Ovary (tissue), 9 donors: Measurements from ENCODE around the gene MCRIP1. TPM values are rescaled to one million over a fixed set of nuclear protein-coding genes. Genes with fewer than 3 reads are reported as not detected.

ENCODE experiments used
- DNase-seq, 5 donors: peaks; one replicate each; pipeline ENCODE4 v3.0.0-alpha.2; 2019 to 2020
- H3K27ac ChIP-seq, 2 donors: fragments of 200-600 bp; one replicate each; pipeline versions ENCODE4 v1.5.1 to v1.8.0; 2019 to 2022
- H3K27me3 ChIP-seq: fragments of 200-600 bp; one replicate; pipeline ENCODE4 v1.8.0; 2022
- H3K36me3 ChIP-seq: fragments of 200-600 bp; sonication (generic); one replicate; pipeline ENCODE4 v1.5.1; 2019
- H3K4me1 ChIP-seq: one replicate; pipeline ENCODE4 v1.8.1; 2013; ENCODE audit warnings: mild to moderate bottlenecking, moderate library complexity; ENCODE audit not compliant: insufficient read depth
- H3K4me3 ChIP-seq: fragments of 200-600 bp; sonication (generic); one replicate; pipeline ENCODE4 v1.5.1; 2017
- H3K9me3 ChIP-seq, 2 donors: fragments of 200-600 bp in 1 of 2; sonication (generic) in 1 of 2; one replicate each; pipeline versions ENCODE4 v1.5.1 to v1.8.1; 2013 to 2019; ENCODE audit warnings: mild to moderate bottlenecking in 1 of 2, moderate library complexity in 1 of 2
- CTCF ChIP-seq, 3 donors: fragments of 450-650 bp in 2 of 3; fragments of 200-600 bp in 1 of 3; IDR thresholded peaks; one replicate each; pipeline versions ENCODE4 v1.5.1 to v1.8.0; 2016 to 2022; ENCODE audit warnings: antibody characterized with exemption in 3 of 3, mild to moderate bottlenecking in 1 of 3
- EP300 ChIP-seq: sonication (generic); formaldehyde crosslinking; IDR thresholded peaks from one replicate; pipeline ENCODE4 v1.6.1; 2017; ENCODE audit warnings: antibody characterized with exemption
- POLR2A ChIP-seq: fragments of 450-650 bp; IDR thresholded peaks from one replicate; pipeline ENCODE4 v1.6.1; 2017; ENCODE audit warnings: antibody characterized with exemption, mild to moderate bottlenecking, moderate library complexity
- WGBS, 3 donors: extraction: QIAGEN DNeasy Blood & Tissue Kit in 1 of 3; methylation state at CpG; one replicate each; pipeline versions ENCODE4 v1.1.5 to v1.1.7; 2013 to 2017; 5-methylcytosine and 5-hydroxymethylcytosine counted together
- intact Hi-C, 4 donors: fragments of 100-400 bp; cut with DNase I; formaldehyde crosslinking; loops; one replicate each; pipeline versions ENCODE4 v1.11.0 to v1.15.1; 2022 to 2023
- polyA plus RNA-seq, 2 donors: library from polyadenylated mRNA; stranded (reverse); fragments of 200-250 nt in 1 of 2; fragments of 350-450 nt in 1 of 2; fragmentation: Illumina TruSeq in 1 of 2; extraction: RNeasy Lipid Tissue Mini Kit (QIAGEN cat#74804) in 1 of 2; gene quantifications; one replicate each; pipeline ENCODE4 v1.2.3, GENCODE V29; 2013 to 2014
- total RNA-seq, 7 donors: library from RNA; depleted of rRNA in 2 of 7; stranded (reverse); fragments of >200 nt in 2 of 7; fragmentation: NEBNext Ultra II Directional in 3 of 7; extraction: Animal tissue kit (Norgen Biotek cat#: 25700) in 3 of 7; gene quantifications; one replicate each; pipeline versions ENCODE4 v1.1.0 to v1.2.4, GENCODE V29; 2016 to 2023
- donor health status: DM: no; HTN: no; CAD: no; lungs with moderate emphysema.
- donor health status: DM: no; HTN: no; CAD: no.
- donor health status: Bipolar disorder and iron deficiency.
- donor health status: DM: yes; HTN: yes; CAD: no.
- donor health status: DM: no; HTN: no; CAD: no.
- donor health status: DM: yes; HTN: yes; CAD: no.

The MCRIP1 gene
- total and polyA plus RNA-seq, 9 donors = 0.30 to 135 (median 97.0) TPM

DNA sequence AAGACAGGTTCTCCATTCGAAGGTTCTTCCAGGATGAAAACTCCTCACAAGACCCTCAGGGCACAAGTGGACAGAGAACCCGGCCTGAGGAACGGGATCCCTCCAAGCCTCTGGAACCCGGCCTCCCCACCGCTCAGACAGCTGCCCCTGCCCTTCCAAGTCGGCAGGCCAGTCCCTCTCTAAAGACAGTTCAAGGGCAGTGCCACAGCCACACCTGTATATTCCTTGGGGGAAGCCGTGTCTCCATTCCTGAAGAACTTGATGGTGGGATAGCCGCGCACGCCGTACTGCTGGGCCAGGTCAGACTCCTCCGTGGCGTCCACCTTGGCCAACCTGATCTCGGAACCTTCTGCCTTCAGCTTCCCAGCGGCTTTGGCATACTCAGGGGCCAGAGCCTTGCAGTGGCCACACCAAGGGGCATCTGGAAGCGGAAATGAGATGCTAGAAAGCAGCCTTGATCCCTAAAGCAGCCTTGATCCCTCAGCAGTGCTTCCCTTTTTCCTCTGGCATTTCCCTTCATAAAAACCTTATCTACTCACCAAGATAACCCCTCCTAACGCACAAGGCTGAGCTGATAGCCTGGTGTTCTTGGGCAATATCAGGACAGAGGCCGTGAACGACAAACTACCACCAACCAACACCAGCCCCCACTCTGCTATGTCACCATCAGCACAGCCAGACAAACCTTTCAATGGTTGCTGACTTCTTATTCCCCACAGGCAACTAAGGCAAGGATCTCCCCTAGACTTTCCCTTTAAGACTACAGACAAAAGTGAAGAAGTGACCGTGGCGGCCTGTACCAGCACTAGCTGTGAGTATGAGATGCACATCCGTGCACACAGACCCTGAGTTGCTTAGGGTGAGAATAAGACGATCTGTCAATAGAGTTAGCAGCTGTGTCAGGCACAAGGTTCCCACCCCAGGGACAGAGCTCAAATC is 26.1 kb upstream of the MCRIP1 start:
- H3K27ac ChIP-seq = peak overlapping the region in 1 of 2 donors; percentile 82
- H3K36me3 ChIP-seq = no peaks in the 10 kb centered on the region
- H3K4me3 ChIP-seq = peak overlapping the region; percentile 89
- WGBS, 3 donors = 30 to 43% (median 41%) methylated on average over 23 of the region's 23 CpGs
- TF ChIP-seq CTCF (IDR thresholded peaks at IDR 0.05) (no peak), POLR2A (no peak), EP300 (no peak)
- H3K4me1 ChIP-seq = peaks cover 12% of the 10 kb centered on the region
- H3K27me3 ChIP-seq = no peaks in the 10 kb centered on the region
- intact Hi-C loops = no loop called here
- no peaks in the 10 kb centered on the region for H3K9me3 ChIP-seq
- DNase-seq = no peak

DNA sequence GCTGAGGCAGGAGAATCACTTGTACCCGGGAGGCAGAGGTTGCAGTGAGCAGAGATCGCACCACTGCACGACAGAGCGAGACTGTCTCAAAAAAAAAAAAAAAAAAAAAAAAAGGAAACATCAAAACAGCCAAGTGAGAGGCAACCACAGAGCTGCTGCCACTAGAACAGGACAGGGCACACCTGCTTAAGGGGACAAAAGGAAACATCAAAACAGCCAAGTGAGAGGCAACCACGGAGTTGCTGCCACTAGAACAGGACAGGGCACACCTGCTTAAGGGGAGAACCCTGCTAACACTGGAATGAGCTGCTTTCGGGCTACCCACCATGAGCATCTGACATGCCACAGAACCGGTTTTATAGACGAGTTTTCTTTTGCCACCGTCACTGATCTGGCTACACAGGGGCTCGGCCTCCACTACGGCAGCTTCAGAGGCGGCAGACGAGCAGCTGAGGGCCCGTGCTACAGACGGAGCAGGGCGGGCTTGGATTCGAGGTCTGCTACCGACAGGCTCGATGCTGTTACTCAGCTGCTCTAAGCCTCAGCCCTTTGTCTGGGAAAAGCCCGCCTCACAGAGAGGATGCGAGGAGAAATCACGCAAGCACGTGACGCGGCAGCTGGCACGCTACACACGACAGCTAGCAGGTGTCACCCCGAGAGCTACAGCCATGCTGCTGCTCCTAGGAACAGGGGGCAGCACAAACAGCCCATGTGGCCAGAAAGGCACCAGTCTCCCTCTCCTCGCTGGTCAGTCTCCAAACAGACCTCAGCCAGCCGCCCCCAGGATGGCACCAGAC is 25.3 kb upstream of the MCRIP1 start:
- TF ChIP-seq EP300 (no peak), CTCF (IDR thresholded peaks at IDR 0.05) (no peak), POLR2A (no peak)
- intact Hi-C loops = no loop called here
- Histone ChIP-seq H3K4me1 (peaks cover 12% of the 10 kb centered on the region), H3K9me3 (no peaks in the 10 kb centered on the region), H3K27me3 (no peaks in the 10 kb centered on the region), H3K27ac (no peak overlapping the region), H3K4me3 (no peak overlapping the region), H3K36me3 (no peaks in the 10 kb centered on the region)
- no peak for DNase-seq
- WGBS, 3 donors = 72 to 81% (median 79%) methylated on average over 30 of the region's 30 CpGs

DNA sequence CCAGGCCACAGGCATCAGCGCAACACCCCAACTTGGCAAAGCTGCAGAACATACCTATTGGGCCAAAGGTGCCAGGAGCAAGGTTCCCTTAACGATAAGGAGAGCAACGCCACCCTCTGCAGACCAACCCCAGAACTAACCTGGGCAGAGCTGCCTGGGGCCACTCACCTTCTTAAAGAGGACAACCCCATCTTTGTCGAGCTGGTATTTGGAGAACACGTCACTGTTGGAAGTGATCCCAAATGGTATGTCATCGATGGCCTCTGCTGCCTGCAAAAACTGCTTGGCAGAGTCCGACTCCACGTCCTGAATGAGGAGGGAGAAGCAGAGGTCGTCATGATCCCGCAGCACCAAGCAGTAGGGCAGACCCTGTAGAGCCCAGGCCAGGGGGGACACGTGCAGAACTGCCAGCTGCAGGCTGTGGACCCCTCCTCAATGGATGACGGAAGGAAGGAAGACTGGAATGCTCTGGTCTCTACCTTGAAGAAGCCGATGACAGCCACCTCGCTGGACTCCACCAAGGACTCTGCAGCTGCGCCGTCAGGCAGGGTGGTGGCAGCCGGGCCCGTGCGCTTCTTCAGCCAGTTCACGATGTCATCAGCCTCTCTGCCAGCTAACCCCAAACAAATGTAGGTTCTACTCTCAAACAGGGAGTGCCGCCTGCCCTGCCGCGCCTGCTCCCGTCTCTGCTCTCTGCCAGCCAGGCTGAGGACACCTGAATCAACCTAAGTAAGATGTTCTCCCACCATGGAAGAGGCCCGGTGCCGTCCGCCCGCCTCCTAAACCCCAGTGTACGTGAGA is 22.1 kb upstream of the MCRIP1 start:
- 75 to 78% (median 78%) methylated on average over 29 of the region's 29 CpGs for whole genome bisulfite sequencing, 3 donors
- no peaks in the 10 kb centered on the region for H3K27me3 ChIP-seq
- TF ChIP-seq POLR2A (no peak), CTCF (IDR thresholded peaks at IDR 0.05) (no peak), EP300 (no peak)
- DNase-seq = no peak
- H3K27ac ChIP-seq = no peak overlapping the region
- H3K9me3 ChIP-seq = no peaks in the 10 kb centered on the region
- peaks cover 12% of the 10 kb centered on the region for H3K4me1 ChIP-seq
- H3K36me3 ChIP-seq = no peaks in the 10 kb centered on the region
- intact Hi-C loops = no loop called here
- H3K4me3 ChIP-seq = no peak overlapping the region

DNA sequence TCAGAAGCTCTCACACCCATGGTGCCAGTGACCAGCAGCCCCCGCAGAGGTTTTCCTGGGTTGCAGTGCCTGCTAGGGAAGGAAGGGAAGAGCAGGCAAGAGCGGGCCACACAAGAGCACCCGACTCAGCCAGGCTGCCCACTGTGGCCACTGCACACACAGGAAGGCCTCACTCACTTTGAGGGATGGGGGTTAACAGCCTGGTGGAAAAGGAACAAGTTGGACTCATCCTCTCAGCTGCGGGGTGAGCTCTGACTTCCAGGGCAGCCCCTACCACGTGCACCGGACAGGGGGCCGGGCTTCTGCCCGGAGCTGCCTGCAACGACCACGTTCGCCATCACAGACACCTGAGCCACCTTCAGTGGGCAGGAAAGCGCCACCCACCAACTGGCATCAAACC is 19.1 kb upstream of the MCRIP1 start:
- H3K4me3 ChIP-seq = no peak overlapping the region
- no peaks in the 10 kb centered on the region for H3K27me3 ChIP-seq
- no peaks in the 10 kb centered on the region for H3K9me3 ChIP-seq
- H3K36me3 ChIP-seq = no peaks in the 10 kb centered on the region
- H3K4me1 ChIP-seq = no peaks in the 10 kb centered on the region
- WGBS, 3 donors = 84 to 91% (median 88%) methylated on average over 12 of the region's 12 CpGs
- DNase-seq = no peak
- TF ChIP-seq CTCF (IDR thresholded peaks at IDR 0.05) (no peak), POLR2A (no peak)
- no peak overlapping the region for H3K27ac ChIP-seq
- intact Hi-C loops = no loop called here
